Nephron (organoid): Measurements from ENCODE around the gene SUCLG2.

Experiments
- H3K27ac Mint-ChIP-seq, 3 experiments: 2 replicates each; pipeline ENCODE4 v1.8.0; 2020; ENCODE audit warnings: mixed read lengths in 3 of 3, mild to moderate bottlenecking in 2 of 3, moderate library complexity in 1 of 3
- H3K27me3 Mint-ChIP-seq: 2 replicates; pipeline ENCODE4 v1.8.0; 2021; ENCODE audit warnings: low read depth, mild to moderate bottlenecking, moderate library complexity, mixed read lengths
- H3K36me3 Mint-ChIP-seq: 2 replicates; pipeline ENCODE4 v1.8.0; 2020; ENCODE audit warnings: low read depth, mixed read lengths
- H3K4me1 Mint-ChIP-seq: 2 replicates; pipeline ENCODE4 v1.8.0; 2020; ENCODE audit warnings: mixed read lengths
- H3K4me3 Mint-ChIP-seq, 3 experiments: 2 replicates each; pipeline ENCODE4 v1.8.0; 2020; ENCODE audit warnings: mild to moderate bottlenecking in 3 of 3, mixed read lengths in 3 of 3, moderate library complexity in 2 of 3
- H3K9me3 Mint-ChIP-seq: 2 replicates; pipeline ENCODE4 v1.8.0; 2020; ENCODE audit warnings: mixed read lengths
- CTCF ChIP-seq, 3 experiments: fragments of 200-600 bp; sonication (generic); IDR thresholded peaks; one replicate each; pipeline ENCODE4 v1.5.0; 2021; ENCODE audit warnings: antibody characterized with exemption in 3 of 3; ENCODE audit not compliant: unreplicated experiment in 3 of 3

Gene SUCLG2

GRCh38 chr3:67689806-67690205, 35.4 kb upstream of the SUCLG2 start:
- Mint-ChIP-seq H3K9me3 (no peaks in the 10 kb centered on the region), H3K27me3 (no peaks in the 10 kb centered on the region), H3K4me3 (no peak overlapping the region), H3K27ac (no peak overlapping the region), H3K36me3 (no peaks in the 10 kb centered on the region), H3K4me1 (no peaks in the 10 kb centered on the region)
- no peak for TF ChIP-seq CTCF (IDR thresholded peaks at IDR 0.05; ENCODE audit: unreplicated experiment in 3 of 3)

GRCh38 chr3:67688231-67688630, 33.8 kb upstream of the SUCLG2 start:
- Mint-ChIP-seq H3K4me3 (no peak overlapping the region), H3K9me3 (no peaks in the 10 kb centered on the region), H3K27me3 (no peaks in the 10 kb centered on the region), H3K36me3 (no peaks in the 10 kb centered on the region), H3K27ac (no peak overlapping the region), H3K4me1 (no peaks in the 10 kb centered on the region)
- TF ChIP-seq CTCF (IDR thresholded peaks at IDR 0.05; ENCODE audit: unreplicated experiment in 3 of 3) = no peak

- Mint-ChIP-seq H3K27me3 (no peaks in the 10 kb centered on the region), H3K4me3 (no peak overlapping the region), H3K36me3 (no peaks in the 10 kb centered on the region), H3K4me1 (no peaks in the 10 kb centered on the region), H3K27ac (no peak overlapping the region), H3K9me3 (no peaks in the 10 kb centered on the region)
- no peak for TF ChIP-seq CTCF (IDR thresholded peaks at IDR 0.05; ENCODE audit: unreplicated experiment in 3 of 3)
These were observed 31.7 kb upstream of the SUCLG2 start for GRCh38 chr3:67686069-67686468.

GRCh38 chr3:67685499-67685898, 31.1 kb upstream of the SUCLG2 start:
- no peaks in the 10 kb centered on the region for H3K4me1 Mint-ChIP-seq
- no peak overlapping the region for H3K27ac Mint-ChIP-seq
- H3K9me3 Mint-ChIP-seq = no peaks in the 10 kb centered on the region
- H3K27me3 Mint-ChIP-seq = no peaks in the 10 kb centered on the region
- no peak for TF ChIP-seq CTCF (IDR thresholded peaks at IDR 0.05; ENCODE audit: unreplicated experiment in 3 of 3)
- H3K4me3 Mint-ChIP-seq = no peak overlapping the region
- no peaks in the 10 kb centered on the region for H3K36me3 Mint-ChIP-seq

GRCh38 chr3:67684211-67684610, 29.8 kb upstream of the SUCLG2 start:
- H3K4me3 Mint-ChIP-seq = no peak overlapping the region
- no peak for TF ChIP-seq CTCF (IDR thresholded peaks at IDR 0.05; ENCODE audit: unreplicated experiment in 3 of 3)
- H3K27me3 Mint-ChIP-seq = no peaks in the 10 kb centered on the region
- H3K27ac Mint-ChIP-seq = no peak overlapping the region
- no peaks in the 10 kb centered on the region for H3K9me3 Mint-ChIP-seq
- no peaks in the 10 kb centered on the region for H3K36me3 Mint-ChIP-seq
- no peaks in the 10 kb centered on the region for H3K4me1 Mint-ChIP-seq

GRCh38 chr3:67683522-67683921, 29.1 kb upstream of the SUCLG2 start:
- Mint-ChIP-seq H3K27me3 (no peaks in the 10 kb centered on the region), H3K36me3 (no peaks in the 10 kb centered on the region), H3K9me3 (no peaks in the 10 kb centered on the region), H3K4me1 (no peaks in the 10 kb centered on the region), H3K4me3 (no peak overlapping the region), H3K27ac (no peak overlapping the region)
- TF ChIP-seq CTCF (IDR thresholded peaks at IDR 0.05; ENCODE audit: unreplicated experiment in 3 of 3) = no peak
